ENCODE measurements around the gene SWSAP1.

- no peak for TF ChIP-seq RAD21 (IDR thresholded peaks at IDR 0.05; ENCODE audit: low read depth)
- TF ChIP-seq NFIC (IDR thresholded peaks at IDR 0.05) = no peak
- no peak for TF ChIP-seq YY1 (IDR thresholded peaks at IDR 0.05; ENCODE audit: low read depth)
These were observed 43.0 kb upstream of the SWSAP1 start for GRCh38 chr19:11331502-11331901.
